DMS114 treated with DMSO at 0.1 percent for 48 hours (cell line): ENCODE results near the gene VPS51.
"Not testable (repeated sequence)": the region's sequence is repeated elsewhere in the genome, so short reads cannot be mapped to it uniquely, and the experiment has no call there.

Source experiments
- DNase-seq: peaks from one replicate; lab custom pipeline; 2025; ENCODE audit not compliant: unreplicated experiment; lab: John Stamatoyannopoulos, UW

The VPS51 gene

DNA sequence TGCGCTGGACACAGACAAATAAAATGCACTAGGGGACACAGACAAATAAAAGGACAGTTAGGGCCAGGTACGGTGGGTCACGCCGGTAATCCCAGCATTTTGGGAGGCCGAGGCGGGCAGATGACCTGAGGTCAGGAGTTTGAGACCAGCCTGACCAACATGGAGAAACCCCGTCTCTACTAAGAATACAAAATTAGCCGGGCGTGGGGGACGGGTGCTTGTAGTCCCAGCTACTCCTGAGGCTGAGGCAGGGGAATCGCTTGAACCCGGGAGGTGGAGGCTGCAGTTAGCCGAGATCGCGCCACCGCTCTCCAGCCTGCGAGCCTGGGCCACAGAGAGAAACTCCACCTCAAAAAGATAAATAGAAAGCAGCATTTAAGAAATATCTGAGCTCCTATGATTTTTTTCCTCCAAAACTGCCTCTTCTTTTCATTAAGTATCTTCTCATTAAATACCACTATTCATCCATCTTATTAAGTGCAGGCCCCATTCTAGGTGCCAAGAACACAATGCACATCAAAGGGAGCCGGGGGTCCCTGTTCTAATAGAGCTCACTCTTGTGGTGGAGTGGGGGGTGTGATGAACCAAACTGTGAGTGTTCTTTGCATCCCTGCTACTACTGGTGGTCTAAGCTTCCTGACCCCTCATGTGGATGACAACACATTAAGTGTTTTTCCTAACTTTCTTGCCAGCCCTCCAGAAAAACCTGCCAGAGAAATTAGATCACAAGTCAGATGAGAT lies 22.3 kb downstream of the VPS51 start:
- DNase-seq = no peak

DNA sequence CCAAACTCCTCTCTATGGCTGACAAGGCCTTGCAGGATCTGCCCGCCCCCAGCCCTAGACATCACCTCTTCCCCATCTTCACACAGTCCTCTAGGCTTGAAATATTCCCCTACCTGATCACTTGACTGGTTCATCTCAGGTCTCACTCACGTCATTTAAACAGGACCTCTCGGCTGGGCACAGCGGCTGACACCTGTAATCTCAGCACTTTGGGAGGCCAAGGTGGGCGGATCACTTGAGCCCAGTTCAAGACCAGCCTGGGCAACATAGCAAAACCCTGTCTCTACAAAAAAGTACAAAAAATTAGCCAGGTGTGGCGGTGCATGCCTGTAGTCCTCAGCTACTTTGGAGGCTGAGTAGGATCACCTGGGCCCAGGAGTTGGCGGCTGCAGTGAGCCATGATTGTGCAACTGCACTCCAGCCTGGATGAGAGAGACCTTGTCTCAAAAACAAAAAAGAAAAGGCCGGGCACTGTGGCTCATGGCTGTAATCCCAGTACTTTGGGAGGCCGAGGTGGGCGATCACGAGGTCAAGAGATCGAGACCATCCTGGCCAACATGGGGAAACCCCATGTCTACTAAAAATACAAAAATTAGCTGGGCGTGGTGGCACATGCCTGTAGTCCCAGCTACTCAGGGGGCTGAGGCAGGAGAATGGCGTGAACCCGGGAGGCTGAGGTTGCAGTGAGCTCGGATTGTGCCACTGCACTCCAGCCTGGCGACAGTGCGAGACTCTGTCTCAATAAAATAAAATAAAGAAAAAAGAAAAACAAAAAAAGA lies 23.1 kb downstream of the VPS51 start:
- DNase-seq = not testable (repeated sequence)

- DNase-seq = no peak
Measured at GRCh38 chr11:65119670-65119995, 23.6 kb downstream of the VPS51 start.

- DNase-seq = no peak
Measured at GRCh38 chr11:65120831-65121230, 24.8 kb downstream of the VPS51 start.

- DNase-seq = no peak
Measured at GRCh38 chr11:65121447-65121864, 25.4 kb downstream of the VPS51 start.

DNA sequence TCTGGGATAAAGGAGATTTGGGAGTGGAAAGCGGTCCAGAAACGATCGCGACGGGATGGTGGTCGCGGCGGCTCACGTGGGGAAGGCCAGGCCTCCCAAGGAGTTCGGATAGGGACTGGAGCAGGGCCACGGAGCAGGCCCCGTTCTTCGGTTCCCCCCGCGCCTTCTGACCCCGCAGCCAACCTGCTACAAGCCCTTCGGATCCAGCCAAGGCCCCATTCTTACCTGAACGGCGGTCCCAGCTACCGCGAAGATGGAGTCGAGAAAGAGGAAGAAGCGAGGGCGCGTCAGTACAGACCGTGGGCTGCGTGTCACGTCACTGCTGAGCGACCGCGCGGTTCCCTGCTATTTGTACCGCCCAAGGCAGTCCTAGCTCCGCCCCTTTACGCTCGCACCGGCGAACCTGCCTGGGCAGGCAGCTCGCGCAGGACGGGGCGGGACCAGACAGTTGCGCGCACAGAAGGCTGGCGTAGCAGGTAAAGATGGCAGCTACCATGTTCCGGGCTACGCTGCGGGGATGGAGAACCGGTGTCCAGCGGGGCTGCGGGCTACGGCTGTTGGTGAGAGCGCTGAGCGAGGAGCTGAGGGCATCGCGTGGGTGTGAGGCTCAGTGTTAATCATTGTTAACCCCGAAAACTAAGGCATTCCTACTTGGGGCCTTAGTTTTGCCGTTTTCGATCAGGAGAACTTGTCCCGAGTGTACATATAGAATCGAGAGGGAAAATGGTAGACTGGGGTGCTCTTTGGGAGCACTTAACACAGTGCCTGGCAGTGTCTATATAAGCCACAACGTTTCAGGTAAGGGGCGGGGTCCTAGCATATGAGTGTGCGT lies 26.1 kb downstream of the VPS51 start, which contains the start of the genes FAU and MRPL49:
FAU (minus strand) TSS at position 270 of the 832 bp plus-strand sequence. CDS start 321 bp downstream, outside the sequence.
MRPL49 (plus strand) TSS at position 457 of the 832 bp plus-strand sequence; CDS start at position 483, 26 bp downstream.
- DNase-seq = peak; percentile 97

DNA sequence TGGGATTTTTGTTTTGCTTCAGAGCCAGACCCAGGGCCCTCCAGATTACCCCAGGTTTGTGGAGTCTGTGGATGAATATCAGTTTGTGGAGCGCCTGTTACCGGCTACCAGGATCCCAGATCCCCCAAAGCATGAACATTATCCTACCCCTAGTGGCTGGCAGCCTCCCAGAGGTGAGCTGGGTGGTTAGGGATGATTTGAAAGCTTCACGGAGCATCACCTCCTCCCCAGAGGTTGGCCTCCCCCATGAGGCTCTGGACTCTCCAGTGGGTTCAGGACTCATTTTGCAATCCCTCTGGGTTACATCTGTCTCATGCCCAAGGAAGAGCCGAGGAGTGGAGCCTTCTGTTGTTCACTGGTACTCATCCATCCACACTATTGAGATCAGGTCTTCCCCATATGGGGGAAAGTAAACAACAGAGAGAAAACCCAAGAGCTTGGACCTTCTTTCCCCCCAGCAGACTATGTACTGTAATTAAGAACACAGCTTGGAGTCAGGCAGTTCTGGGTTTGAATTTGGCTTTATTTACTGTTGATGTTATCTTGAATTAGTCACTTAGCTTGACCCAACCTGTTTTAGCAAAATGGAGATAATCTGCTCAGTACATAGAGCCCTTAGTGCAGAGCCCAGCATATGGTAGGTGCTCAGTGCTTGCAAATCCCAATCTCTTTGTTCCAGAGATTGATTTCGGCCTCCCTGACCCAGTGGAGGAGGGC lies 28.6 kb downstream of the VPS51 start:
- DNase-seq = no peak

GRCh38 chr11:65125197-65126056 lies 29.4 kb downstream of the VPS51 start:
- no peak for DNase-seq

GRCh38 chr11:65126624-65127274 lies 30.7 kb downstream of the VPS51 start:
- no peak for DNase-seq

- no peak for DNase-seq
Measured at GRCh38 chr11:65127473-65128181, 31.6 kb downstream of the VPS51 start.

DNA sequence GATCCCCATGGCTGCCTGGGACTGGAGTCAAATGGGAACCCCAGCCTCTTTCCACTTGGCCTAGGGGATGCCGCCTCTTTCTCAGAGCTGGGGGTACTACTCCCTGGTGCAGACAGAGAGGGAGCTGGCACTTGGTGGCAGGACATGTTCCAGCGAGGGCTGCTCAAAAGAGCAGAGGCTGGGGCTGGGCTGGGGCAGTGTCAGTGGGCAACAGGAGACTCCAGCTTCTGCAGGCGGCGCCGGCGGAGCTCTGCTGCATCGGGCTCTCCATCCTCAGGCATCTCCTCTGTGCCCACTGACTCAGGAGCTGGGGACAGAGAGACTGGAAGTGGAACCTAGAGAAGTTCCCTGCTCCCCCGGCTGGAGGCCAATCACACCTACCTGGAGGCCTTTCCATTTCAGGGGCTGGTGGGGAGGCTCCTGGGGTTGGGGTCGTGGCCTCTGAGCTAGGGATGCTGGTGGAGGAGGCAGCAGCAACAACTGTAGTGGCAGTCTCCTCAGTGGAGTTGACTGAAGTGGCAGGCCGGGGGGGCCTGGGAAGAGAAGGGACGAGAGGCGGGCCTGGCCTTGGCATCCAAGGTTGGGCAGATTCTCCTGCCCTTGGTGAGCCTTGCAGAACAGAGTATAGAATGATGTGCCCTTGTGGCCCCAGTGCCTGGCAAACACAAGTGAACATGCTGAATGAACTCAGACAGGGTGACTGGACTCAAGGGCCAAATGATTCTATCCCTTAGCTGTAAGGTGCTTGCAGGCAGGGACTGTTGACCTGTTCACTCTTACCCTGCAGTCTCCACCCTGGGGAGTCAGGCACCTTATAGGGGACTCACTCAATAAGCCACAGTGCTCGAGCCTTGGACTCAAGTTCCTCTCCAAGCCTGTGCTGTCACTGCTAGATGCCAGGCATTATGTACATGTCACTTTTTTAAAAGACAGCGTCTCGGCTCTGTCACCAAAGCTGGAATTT lies 32.5 kb downstream of the VPS51 start:
- no peak for DNase-seq

GRCh38 chr11:65129649-65130441 lies 33.8 kb downstream of the VPS51 start:
- DNase-seq = no peak

GRCh38 chr11:65130631-65131416 lies 34.8 kb downstream of the VPS51 start:
- DNase-seq = no peak

GRCh38 chr11:65131417-65131776 lies 35.4 kb downstream of the VPS51 start:
- DNase-seq = no peak

DNA sequence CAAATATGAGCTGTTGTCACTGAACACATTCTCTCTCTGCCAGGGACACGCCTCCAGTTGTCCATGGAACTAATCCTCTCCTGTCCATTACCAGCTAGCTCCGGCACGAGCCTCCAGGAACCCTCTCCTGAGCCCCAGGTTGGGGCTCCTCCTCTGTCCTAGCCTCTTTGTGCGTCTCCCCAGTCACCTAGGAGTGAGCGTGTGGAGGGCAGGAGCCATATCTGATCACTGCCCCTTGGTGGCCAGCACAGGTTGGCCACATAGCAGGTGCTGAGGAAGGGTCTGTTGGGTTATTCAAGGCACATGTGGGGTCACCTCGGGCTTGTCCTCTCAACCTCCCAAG lies 35.9 kb downstream of the VPS51 start:
- DNase-seq = no peak
